ENCODE measurements around the gene PCGF3. TPM values are rescaled to one million over a fixed set of nuclear protein-coding genes. Genes with fewer than 3 reads are reported as not detected.
"Not testable (repeated sequence)": the region's sequence is repeated elsewhere in the genome, so short reads cannot be mapped to it uniquely, and the experiment has no call there.

Gene PCGF3
- total RNA-seq, 3 donors from 2014 or later = 20.7 to 27.8 (median 23.0) TPM

DNA sequence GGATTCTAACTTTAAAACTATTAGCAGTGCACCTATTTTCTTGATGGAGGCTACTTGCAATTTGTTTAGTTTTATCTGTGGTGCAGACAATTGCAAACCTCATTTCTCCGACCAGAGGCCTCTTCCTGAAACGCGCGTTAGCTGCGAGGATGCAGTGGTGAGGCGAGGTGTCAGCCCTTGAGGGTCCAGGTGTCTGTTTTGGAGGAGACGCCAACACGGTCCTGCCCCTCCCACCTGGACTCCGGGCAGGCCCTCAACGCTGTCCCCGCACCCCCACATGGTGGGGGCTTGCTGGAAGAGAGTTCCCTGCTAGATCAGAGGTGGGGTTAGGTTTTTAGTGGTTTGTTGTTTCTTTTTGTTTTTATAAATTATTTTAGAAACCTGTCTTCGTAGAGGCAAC lies 34.4 kb downstream of the PCGF3 start:
- no peaks in the 10 kb centered on the region for H3K27me3 Mint-ChIP-seq (ENCODE audit: low read depth)
- no peaks in the 10 kb centered on the region for H3K9me3 Mint-ChIP-seq
- DNase-seq = no peak
- peaks cover 13% of the 10 kb centered on the region for H3K36me3 Mint-ChIP-seq (ENCODE audit: insufficient read depth)
- ATAC-seq = no peak
- H3K4me1 Mint-ChIP-seq (ENCODE audit: low read depth) = no peaks in the 10 kb centered on the region
- no peak overlapping the region for H3K4me3 Mint-ChIP-seq

GRCh38 chr4:740656-741282 lies 35.1 kb downstream of the PCGF3 start:
- ATAC-seq (no peak), DNase-seq (no peak)
- Mint-ChIP-seq H3K4me1 (ENCODE audit: low read depth) (no peaks in the 10 kb centered on the region), H3K27me3 (ENCODE audit: low read depth) (no peaks in the 10 kb centered on the region), H3K36me3 (ENCODE audit: insufficient read depth) (peaks cover 9% of the 10 kb centered on the region), H3K4me3 (no peak overlapping the region), H3K9me3 (no peaks in the 10 kb centered on the region)

DNA sequence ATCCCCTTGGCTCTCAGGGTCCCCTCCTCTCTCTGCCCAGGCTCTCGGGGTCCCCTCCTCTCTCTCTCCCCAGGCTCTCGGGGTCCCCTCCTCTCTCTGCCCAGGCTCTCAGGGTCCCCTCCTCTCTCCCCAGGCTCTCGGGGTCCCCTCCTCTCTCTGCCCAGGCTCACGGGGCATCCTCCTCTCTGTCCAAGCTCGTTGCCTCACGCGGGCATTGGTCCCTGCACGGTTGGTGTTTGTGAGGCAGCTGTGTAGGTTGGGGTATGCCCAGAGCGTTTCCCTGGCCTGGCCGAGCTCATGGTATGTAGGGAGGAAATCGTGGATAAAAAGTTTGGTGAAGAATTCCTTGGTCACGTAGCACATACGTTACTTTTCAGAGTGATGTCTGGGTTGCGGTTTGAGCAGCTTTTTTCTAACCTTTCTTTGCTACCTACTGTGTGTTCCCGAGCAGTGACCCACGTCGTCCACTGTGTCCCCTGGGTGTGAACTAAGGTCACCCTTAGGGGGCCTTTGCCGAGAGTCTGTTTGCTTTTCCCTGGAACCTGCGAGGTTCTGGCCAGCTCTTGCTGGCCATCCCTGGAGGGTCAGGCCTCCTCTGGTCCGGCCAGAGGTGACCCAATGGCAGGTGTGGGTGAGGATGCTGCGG lies 36.6 kb downstream of the PCGF3 start:
- Mint-ChIP-seq H3K36me3 (ENCODE audit: insufficient read depth) (peaks cover 9% of the 10 kb centered on the region), H3K4me1 (ENCODE audit: low read depth) (no peaks in the 10 kb centered on the region), H3K27me3 (ENCODE audit: low read depth) (no peaks in the 10 kb centered on the region), H3K9me3 (no peaks in the 10 kb centered on the region), H3K4me3 (no peak overlapping the region)
- no peak for DNase-seq
- ATAC-seq = peak in 1 of 2 donors; percentile 18

- Mint-ChIP-seq H3K4me1 (ENCODE audit: low read depth) (no peaks in the 10 kb centered on the region), H3K36me3 (ENCODE audit: insufficient read depth) (peaks cover 7% of the 10 kb centered on the region), H3K27me3 (ENCODE audit: low read depth) (no peaks in the 10 kb centered on the region), H3K9me3 (no peaks in the 10 kb centered on the region), H3K4me3 (no peak overlapping the region)
- peak; percentile 89 to 96 for ATAC-seq
- peak; percentile 79 for DNase-seq
These were observed 37.2 kb downstream of the PCGF3 start for GRCh38 chr4:742742-743311.

GRCh38 chr4:743463-744211 lies 38.0 kb downstream of the PCGF3 start:
- Mint-ChIP-seq H3K4me1 (ENCODE audit: low read depth) (no peaks in the 10 kb centered on the region), H3K9me3 (no peaks in the 10 kb centered on the region), H3K27me3 (ENCODE audit: low read depth) (no peaks in the 10 kb centered on the region), H3K4me3 (no peak overlapping the region), H3K36me3 (ENCODE audit: insufficient read depth) (peaks cover 10% of the 10 kb centered on the region)
- DNase-seq (no peak), ATAC-seq (no peak)

DNA sequence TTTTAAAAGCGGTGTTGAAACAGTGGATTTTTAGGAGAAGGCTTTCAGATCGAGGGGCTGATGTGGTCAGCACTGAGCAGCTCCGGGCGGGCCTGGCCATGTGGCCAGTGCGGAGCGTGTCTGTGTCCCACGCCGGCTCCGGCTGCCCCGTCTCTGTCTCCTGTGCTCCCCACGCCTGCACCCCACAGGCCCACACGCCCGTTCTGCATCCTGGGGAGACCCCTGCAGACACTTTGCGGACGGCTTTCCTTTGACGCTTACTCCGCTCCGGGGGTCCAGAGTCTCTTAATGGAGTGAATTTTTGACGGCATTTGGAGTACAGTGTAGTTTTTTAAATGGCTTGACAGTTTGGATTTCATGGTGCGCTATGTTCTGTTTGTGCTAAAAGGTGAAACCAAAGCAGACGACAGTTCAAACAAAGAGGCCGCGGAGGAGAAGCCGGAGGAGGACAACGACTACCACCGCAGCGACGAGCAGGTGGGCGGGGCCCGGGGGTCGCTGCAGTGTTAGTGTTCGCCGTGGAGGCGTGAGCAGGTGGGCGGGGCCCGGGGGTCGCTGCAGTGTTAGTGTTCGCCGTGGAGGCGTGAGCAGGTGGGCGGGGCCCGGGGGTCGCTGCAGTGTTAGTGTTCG lies 38.7 kb downstream of the PCGF3 start:
- no peaks in the 10 kb centered on the region for H3K9me3 Mint-ChIP-seq
- no peak overlapping the region for H3K4me3 Mint-ChIP-seq
- no peaks in the 10 kb centered on the region for H3K27me3 Mint-ChIP-seq (ENCODE audit: low read depth)
- ATAC-seq (no peak), DNase-seq (no peak)
- H3K4me1 Mint-ChIP-seq (ENCODE audit: low read depth) = no peaks in the 10 kb centered on the region
- H3K36me3 Mint-ChIP-seq (ENCODE audit: insufficient read depth) = peaks cover 10% of the 10 kb centered on the region

GRCh38 chr4:747546-748170 lies 42.0 kb downstream of the PCGF3 start:
- peaks cover 15% of the 10 kb centered on the region for H3K36me3 Mint-ChIP-seq (ENCODE audit: insufficient read depth)
- no peak overlapping the region for H3K4me3 Mint-ChIP-seq

DNA sequence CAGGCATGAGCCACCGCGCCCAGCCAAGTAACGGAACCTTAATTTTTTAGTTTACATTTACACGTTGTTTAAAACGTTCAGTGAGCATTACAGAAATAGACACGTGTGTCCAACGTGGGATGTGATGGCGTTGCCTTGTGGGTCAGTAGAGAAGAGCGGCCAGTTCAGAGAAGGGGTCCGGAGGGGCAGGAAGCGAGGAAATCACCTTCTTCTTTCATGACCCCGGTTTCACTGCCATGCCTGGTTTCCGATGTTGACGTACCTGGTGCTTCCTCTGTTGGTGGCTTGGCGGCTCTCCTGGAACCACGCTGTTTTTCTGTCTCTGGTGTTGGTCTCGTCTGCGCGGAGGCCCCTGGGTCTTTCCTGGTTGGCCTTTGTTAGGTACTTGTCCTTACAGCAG lies 42.8 kb downstream of the PCGF3 start:
- DNase-seq (no peak), ATAC-seq (no peak)
- no peaks in the 10 kb centered on the region for H3K27me3 Mint-ChIP-seq (ENCODE audit: low read depth)
- H3K4me3 Mint-ChIP-seq = no peak overlapping the region
- H3K4me1 Mint-ChIP-seq (ENCODE audit: low read depth) = no peaks in the 10 kb centered on the region
- peaks cover 15% of the 10 kb centered on the region for H3K36me3 Mint-ChIP-seq (ENCODE audit: insufficient read depth)
- no peaks in the 10 kb centered on the region for H3K9me3 Mint-ChIP-seq

More at GRCh38 chr4:747546-748170, 42.0 kb downstream of the PCGF3 start:
- Mint-ChIP-seq H3K27me3 (ENCODE audit: low read depth) (no peaks in the 10 kb centered on the region), H3K4me1 (ENCODE audit: low read depth) (no peaks in the 10 kb centered on the region), H3K9me3 (no peaks in the 10 kb centered on the region)
- ATAC-seq = no peak
- no peak for DNase-seq

DNA sequence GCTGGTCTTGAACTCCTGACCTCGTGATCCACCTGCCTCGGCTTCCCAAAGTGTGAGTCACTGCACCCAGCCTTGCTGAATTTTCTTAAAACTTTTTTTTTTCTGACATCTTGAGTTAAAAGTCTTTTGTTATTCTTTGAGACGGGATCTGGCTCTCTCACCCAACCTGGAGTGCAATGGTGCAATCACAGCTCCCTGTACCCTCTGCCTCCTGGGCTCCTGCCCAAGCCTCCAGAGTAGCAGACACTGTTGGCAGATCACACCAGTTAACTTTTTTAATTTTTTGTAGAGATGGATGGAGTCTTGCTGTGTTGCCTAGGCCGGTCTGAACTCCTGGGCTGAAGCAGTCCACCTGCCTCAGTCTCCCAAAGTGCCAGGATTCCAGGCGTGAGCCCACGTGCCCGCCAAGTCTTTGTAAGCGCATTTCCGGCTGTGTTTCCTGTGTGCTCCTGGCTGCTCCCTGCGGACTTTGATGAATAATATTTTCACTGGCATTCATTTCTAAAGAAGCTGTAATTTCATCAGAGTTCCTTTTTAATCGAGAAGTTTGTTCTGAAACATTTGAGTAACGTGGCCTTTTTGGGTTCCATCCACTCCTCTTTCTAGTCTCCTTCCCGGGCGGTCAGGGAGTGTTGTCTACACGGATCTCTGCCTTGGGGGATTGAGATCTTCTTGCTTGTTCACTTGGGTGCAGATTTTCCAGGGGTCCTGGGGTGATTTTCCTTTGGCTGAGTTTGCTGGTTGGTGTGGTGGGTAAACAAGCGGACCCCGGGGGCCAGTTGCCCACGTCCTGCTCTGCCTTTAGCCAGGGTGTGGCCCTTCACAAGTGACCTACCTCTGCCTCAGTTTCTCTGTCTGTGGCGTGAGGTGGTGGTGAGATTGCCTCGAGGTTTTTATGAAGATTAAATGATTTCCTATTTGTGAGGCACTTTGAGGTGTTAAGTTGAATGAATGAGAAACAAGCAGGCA lies 44.4 kb downstream of the PCGF3 start:
- Mint-ChIP-seq H3K36me3 (ENCODE audit: insufficient read depth) (peaks cover 18% of the 10 kb centered on the region), H3K4me1 (ENCODE audit: low read depth) (peaks cover 2% of the 10 kb centered on the region), H3K9me3 (no peaks in the 10 kb centered on the region), H3K4me3 (no peak overlapping the region), H3K27me3 (ENCODE audit: low read depth) (no peaks in the 10 kb centered on the region)
- DNase-seq (no peak), ATAC-seq (no peak)

- H3K4me1 Mint-ChIP-seq (ENCODE audit: low read depth) = peaks cover 2% of the 10 kb centered on the region
- ATAC-seq = no peak
- H3K4me3 Mint-ChIP-seq = no peak overlapping the region
- DNase-seq = no peak
- no peaks in the 10 kb centered on the region for H3K27me3 Mint-ChIP-seq (ENCODE audit: low read depth)
- H3K9me3 Mint-ChIP-seq = no peaks in the 10 kb centered on the region
- H3K36me3 Mint-ChIP-seq (ENCODE audit: insufficient read depth) = peaks cover 18% of the 10 kb centered on the region
These were observed 46.0 kb downstream of the PCGF3 start for GRCh38 chr4:751676-752075.

GRCh38 chr4:752196-752861 lies 46.7 kb downstream of the PCGF3 start:
- no peak overlapping the region for H3K4me3 Mint-ChIP-seq
- H3K36me3 Mint-ChIP-seq (ENCODE audit: insufficient read depth) = peaks cover 18% of the 10 kb centered on the region
- H3K4me1 Mint-ChIP-seq (ENCODE audit: low read depth) = peaks cover 2% of the 10 kb centered on the region

DNA sequence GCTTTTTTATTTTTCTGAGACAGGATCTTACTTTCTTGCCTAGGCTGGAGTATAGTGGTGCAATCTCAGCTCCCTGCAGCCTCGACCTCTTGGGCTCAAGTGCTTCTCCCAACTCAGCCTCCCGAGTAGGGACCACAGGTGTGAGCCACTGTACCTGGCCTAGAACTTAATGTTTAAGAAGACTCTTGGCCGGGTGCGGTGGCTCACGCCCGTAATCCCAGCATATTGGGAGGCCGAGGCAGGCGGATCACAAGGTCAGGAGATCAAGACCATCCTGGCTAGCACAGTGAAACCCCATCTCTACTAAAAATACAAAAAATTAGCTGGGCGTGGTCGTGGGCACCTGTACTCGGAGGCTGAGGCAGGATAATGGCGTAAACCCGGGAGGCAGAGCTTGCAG lies 47.6 kb downstream of the PCGF3 start:
- H3K4me1 Mint-ChIP-seq (ENCODE audit: low read depth); ATAC-seq; H3K9me3 Mint-ChIP-seq; H3K27me3 Mint-ChIP-seq (ENCODE audit: low read depth); H3K4me3 Mint-ChIP-seq; DNase-seq: not testable (repeated sequence)
- H3K36me3 Mint-ChIP-seq (ENCODE audit: insufficient read depth) = peaks cover 18% of the 10 kb centered on the region

More at GRCh38 chr4:752196-752861, 46.7 kb downstream of the PCGF3 start:
- Mint-ChIP-seq H3K9me3 (no peaks in the 10 kb centered on the region), H3K27me3 (ENCODE audit: low read depth) (no peaks in the 10 kb centered on the region)
- no peak for ATAC-seq
- DNase-seq = no peak
